ENCODE measurements around the gene NBPF1. TPM values are rescaled to one million over a fixed set of nuclear protein-coding genes. Genes with fewer than 3 reads are reported as not detected.
A peak's percentile ranks its signal among the peaks of the same experiment; 100 is the strongest.

NBPF1 gene
- total and polyA plus RNA-seq, 9 of the 15 experiments (the other 6 are each of a cell fraction or from before 2014, with no cell fraction given): 5.2 to 42.6 (median 24.1) TPM

GRCh38 chr1:16613185-16614147 is at the start of gene NBPF1 (continued):
- TF ChIP-seq ZBTB49 (CRISPR knock-in tag; IDR thresholded peaks at IDR 0.05; ENCODE audit: borderline replicate concordance) (no peak), BACH1 (tag; IDR thresholded peaks at IDR 0.05) (no peak), RNF219 (CRISPR knock-in tag; IDR thresholded peaks at IDR 0.05) (peak; percentile 87), ZZZ3 (IDR thresholded peaks at IDR 0.05) (no peak), E2F4 (CRISPR knock-in tag; IDR thresholded peaks at IDR 0.05; ENCODE audit: low read depth) (no peak; the same call in none of the 2 replicates), NUFIP1 (IDR thresholded peaks at IDR 0.05; ENCODE audit: partially characterized antibody) (no peak), CBX3 (IDR thresholded peaks at IDR 0.05; ENCODE audit: borderline replicate concordance in 1 of 2, low read length in 2 of 2) (no peak), AFF4 (CRISPR knock-in tag; IDR thresholded peaks at IDR 0.05) (no peak), U2AF2 (optimal IDR thresholded peaks at IDR 0.05; ENCODE audit: low read depth, low read length) (no peak), TCF15 (CRISPR knock-in tag; IDR thresholded peaks at IDR 0.05) (peak; percentile 59; the same call in 1 of the 2 replicates), PRMT5 (CRISPR knock-in tag; IDR thresholded peaks at IDR 0.05) (no peak), FOSL1 (tag; conservative IDR thresholded peaks at IDR 0.05) (no peak), ZNF280A (IDR thresholded peaks at IDR 0.05; ENCODE audit: low read depth, partially characterized antibody) (no peak)
